H1 (cell line): ENCODE data around the gene SPTBN1. TPM values are rescaled to one million over a fixed set of nuclear protein-coding genes. Genes with fewer than 3 reads are reported as not detected.

ENCODE experiments used
- CTCF ChIA-PET: fragments of 300-600 bp; sonication (Branson Sonifier 250); formaldehyde crosslinking; loops from one replicate; lab custom pipeline; 2021; ENCODE audit not compliant: partially characterized antibody; lab: Charles Lee
- POLR2A ChIA-PET: fragments of 300-600 bp; sonication (Branson Sonifier 250); formaldehyde crosslinking; loops from one replicate; lab custom pipeline; 2021; ENCODE audit warnings: inconsistent platforms; ENCODE audit not compliant: partially characterized antibody; lab: Charles Lee
- DNase-seq, 2 experiments: peaks; one replicate each; pipeline versions ENCODE4 v3.0.0 to v3.0.0-alpha.2; 2010 to 2022; ENCODE audit warnings: low spot score in 2 of 2, low read depth in 1 of 2, mixed read lengths in 1 of 2
- FAIRE-seq: peaks from 2 replicates; lab custom pipeline; 2011; peaks lifted over from hg19 to GRCh38; lab: Jason Lieb, UNC
- H2AFZ ChIP-seq: 2 replicates; pipeline ENCODE4 v1.8.1; 2012; ENCODE audit warnings: low read length, inconsistent platforms
- H2AK5ac ChIP-seq: 2 replicates; pipeline ENCODE4 v1.6.1; 2013; ENCODE audit warnings: low read depth, low read length
- H2BK120ac ChIP-seq: replicated peaks from 2 replicates; pipeline ENCODE3; 2013; ENCODE audit warnings: low read depth, low read length, inconsistent platforms
- H2BK12ac ChIP-seq: 2 replicates; pipeline ENCODE4 v1.6.1; 2013; ENCODE audit warnings: low read depth, low read length
- H2BK15ac ChIP-seq: 2 replicates; pipeline ENCODE4 v1.6.1; 2013; ENCODE audit warnings: low read length
- H2BK20ac ChIP-seq: 2 replicates; pipeline ENCODE4 v1.6.1; 2013; ENCODE audit warnings: low read length
- H2BK5ac ChIP-seq: 2 replicates; pipeline ENCODE4 v1.6.1; 2013; ENCODE audit warnings: low read depth, low read length
- H3K14ac ChIP-seq: 2 replicates; pipeline ENCODE4 v1.6.1; 2013; ENCODE audit warnings: inconsistent platforms; ENCODE audit not compliant: insufficient read length
- H3K18ac ChIP-seq: 2 replicates; pipeline ENCODE4 v1.6.1; 2013; ENCODE audit warnings: low read length; ENCODE audit errors: extremely low read depth
- H3K23ac ChIP-seq: 2 replicates; pipeline ENCODE4 v1.6.1; 2013; ENCODE audit warnings: inconsistent platforms; ENCODE audit not compliant: insufficient read length
- H3K23me2 ChIP-seq: 2 replicates; pipeline ENCODE4 v1.6.1; 2013; ENCODE audit warnings: low read depth, low read length
- H3K27ac ChIP-seq: 2 replicates; pipeline ENCODE4 v1.6.1; 2011; ENCODE audit warnings: low read depth, low read length, inconsistent platforms
- H3K27me3 ChIP-seq, 4 experiments: replicated peaks in 1 of 4; 1 replicate in 1 of 4; 2 replicates in 3 of 4; pipeline versions ENCODE4 v1.6.1 to v1.8.1; 2011 to 2013; ENCODE audit warnings: low read length in 3 of 4, mild to moderate bottlenecking in 3 of 4, inconsistent platforms in 2 of 4, mixed read lengths in 2 of 4, moderate library complexity in 1 of 4; ENCODE audit not compliant: control insufficient read depth in 3 of 4, insufficient read depth in 3 of 4; ENCODE audit errors: extremely low read depth in 1 of 4
- H3K36me3 ChIP-seq, 4 experiments: 2 replicates each; pipeline versions ENCODE4 v1.6.1 to v1.8.1; 2011 to 2013; ENCODE audit warnings: mild to moderate bottlenecking in 4 of 4, low read length in 3 of 4, moderate library complexity in 2 of 4, control low read depth in 1 of 4, inconsistent platforms in 1 of 4; ENCODE audit not compliant: insufficient read depth in 4 of 4, control insufficient read depth in 2 of 4
- H3K4ac ChIP-seq: replicated peaks from 2 replicates; pipeline ENCODE3; 2013; ENCODE audit warnings: low read length, low read depth, mixed read lengths, inconsistent platforms; ENCODE audit not compliant: insufficient read length
- H3K4me1 ChIP-seq, 4 experiments: replicated peaks in 1 of 4; 1 replicate in 1 of 4; 2 replicates in 3 of 4; pipeline versions ENCODE4 v1.6.1 to v1.8.1; 2011 to 2013; ENCODE audit warnings: low read length in 3 of 4, inconsistent platforms in 2 of 4, mixed read lengths in 1 of 4; ENCODE audit not compliant: insufficient read depth in 4 of 4, control insufficient read depth in 3 of 4
- H3K4me2 ChIP-seq, 2 experiments: 2 replicates each; pipeline versions ENCODE4 v1.6.1 to v1.8.1; 2011 to 2013; ENCODE audit warnings: low read depth in 2 of 2, low read length in 2 of 2, control low read depth in 1 of 2, inconsistent platforms in 1 of 2, mild to moderate bottlenecking in 1 of 2; ENCODE audit not compliant: insufficient read depth in 1 of 2
- H3K4me3 ChIP-seq, 4 experiments: fragments of 200-600, 300-600 bp in 1 of 4; sonication (generic), shearing (Covaris generic), sonication (Bioruptor Twin) in 1 of 4; 2 replicates each; pipeline versions ENCODE4 v1.5.1 to v1.8.1; 2011 to 2016; ENCODE audit warnings: low read length in 4 of 4, low read depth in 3 of 4, control low read depth in 2 of 4, inconsistent platforms in 2 of 4, mild to moderate bottlenecking in 2 of 4, mixed read lengths in 1 of 4, moderate library complexity in 1 of 4; ENCODE audit not compliant: insufficient read depth in 2 of 4; ENCODE audit errors: extremely low read depth in 1 of 4
- H3K56ac ChIP-seq: replicated peaks from 2 replicates; pipeline ENCODE3; 2013; ENCODE audit warnings: low read depth, mild to moderate bottlenecking, mixed read lengths, low read length, inconsistent platforms; ENCODE audit not compliant: insufficient read length
- H3K79me1 ChIP-seq: 2 replicates; pipeline ENCODE4 v1.6.1; 2013; ENCODE audit warnings: low read depth, low read length, control low read depth
- H3K79me2 ChIP-seq, 2 experiments: 2 replicates each; pipeline versions ENCODE4 v1.6.1 to v1.8.1; 2012 to 2013; ENCODE audit warnings: low read length in 2 of 2, mild to moderate bottlenecking in 2 of 2, inconsistent platforms in 1 of 2; ENCODE audit not compliant: insufficient read depth in 2 of 2, control insufficient read depth in 1 of 2
- H3K9ac ChIP-seq, 4 experiments: replicated peaks in 1 of 4; 1 replicate in 1 of 4; 2 replicates in 3 of 4; pipeline versions ENCODE4 v1.6.1 to v1.8.1; 2011 to 2013; ENCODE audit warnings: low read depth in 3 of 4, low read length in 3 of 4, control low read depth in 2 of 4, mild to moderate bottlenecking in 2 of 4, moderate library complexity in 2 of 4, inconsistent platforms in 1 of 4; ENCODE audit errors: extremely low read depth in 1 of 4
- H3K9me3 ChIP-seq, 2 experiments: 2 replicates each; pipeline versions ENCODE4 v1.6.1 to v1.8.1; 2012 to 2013; ENCODE audit warnings: mild to moderate bottlenecking in 2 of 2, moderate library complexity in 2 of 2, control low read depth in 1 of 2, inconsistent platforms in 1 of 2, low read depth in 1 of 2, low read length in 1 of 2, mixed read lengths in 1 of 2; ENCODE audit not compliant: insufficient read depth in 2 of 2
- H4K20me1 ChIP-seq, 2 experiments: replicated peaks in 1 of 2; 2 replicates each; pipeline versions ENCODE3 to v1.8.1; 2011 to 2013; ENCODE audit warnings: inconsistent platforms in 2 of 2, low read length in 2 of 2, mild to moderate bottlenecking in 1 of 2; ENCODE audit not compliant: insufficient read depth in 2 of 2, control insufficient read depth in 1 of 2
- H4K5ac ChIP-seq: 2 replicates; pipeline ENCODE4 v1.6.1; 2013; ENCODE audit warnings: low read length, low read depth, mixed read lengths, inconsistent platforms; ENCODE audit not compliant: insufficient read length
- H4K8ac ChIP-seq: 2 replicates; pipeline ENCODE4 v1.8.0; 2013; ENCODE audit warnings: mild to moderate bottlenecking, moderate library complexity, low read length, inconsistent platforms; ENCODE audit not compliant: insufficient read depth; ENCODE audit errors: extremely low read depth
- H4K91ac ChIP-seq: replicated peaks from 2 replicates; pipeline ENCODE3; 2013; ENCODE audit warnings: low read length, mixed read lengths, inconsistent platforms; ENCODE audit not compliant: insufficient read length
- GABPA ChIP-seq: IDR thresholded peaks from 2 replicates; pipeline ENCODE4 v1.6.1; 2011; ENCODE audit warnings: mild to moderate bottlenecking, low read length, moderate library complexity, borderline replicate concordance; ENCODE audit not compliant: insufficient read depth
- POLR2A ChIP-seq, 2 experiments: IDR thresholded peaks; 1 replicate in 1 of 2; 2 replicates in 1 of 2; pipeline ENCODE4 v1.6.1; 2011; ENCODE audit warnings: low read depth in 2 of 2, low read length in 2 of 2, mild to moderate bottlenecking in 2 of 2; ENCODE audit errors: control extremely low read depth in 1 of 2
- WGBS, 2 experiments: shearing (Covaris generic) in 1 of 2; methylation state at CpG; one replicate each; pipeline versions ENCODE4 v1.1.6 to v1.1.7; 2013 to 2015; ENCODE audit warnings: low lambda C conversion rate in 2 of 2, mixed read lengths in 2 of 2, inconsistent platforms in 1 of 2, low coverage in 1 of 2, missing lambda C conversion rate in 1 of 2; ENCODE audit not compliant: insufficient replicate concordance in 2 of 2, insufficient coverage in 1 of 2, insufficient read length in 1 of 2; ENCODE audit errors: extremely low coverage in 1 of 2, missing lambda C conversion rate in 1 of 2; 5-methylcytosine and 5-hydroxymethylcytosine counted together
- polyA plus RNA-seq, 7 experiments: library from polyadenylated mRNA; depleted of rRNA in 3 of 7; stranded (reverse) in 5 of 7; unstranded in 2 of 7; fragments of >200 nt in 5 of 7; fragments of 200-250 nt in 2 of 7; gene quantifications; 1 replicate in 5 of 7; 2 replicates in 1 of 7; 4 replicates in 1 of 7; pipeline versions ENCODE4 v1.2.1 to v1.2.3, GENCODE V29; 2011 to 2013; ENCODE audit warnings: missing spikeins in 2 of 7, mixed read lengths in 2 of 7
- total RNA-seq: library from RNA; stranded (reverse); fragmentation: NEBNext Ultra II Directional; extraction: Animal tissue kit (Norgen Biotek cat#: 25700); gene quantifications from 2 replicates; pipeline ENCODE4 v1.2.1, GENCODE V29; 2021

SPTBN1 gene
- total and polyA plus RNA-seq, 2 of the 8 experiments (the other 6 are each of a cell fraction or from before 2014, with no cell fraction given): 31.8 to 180 TPM

- peaks cover 25 to 81% (median 62%) of the 10 kb centered on the region in 4 experiments for H3K36me3 ChIP-seq
- POLR2A ChIA-PET: interaction anchor here (1.3 kb wide), 2 partner anchors 13 to 106 kb away, joined by 4 read pairs; no protein-coding TSS in a partner anchor
- FAIRE-seq: no peak
These were observed 208.2 kb downstream of the SPTBN1 start for GRCh38 chr2:54664238-54664786.

More at GRCh38 chr2:54664238-54664786, 208.2 kb downstream of the SPTBN1 start:
- Histone ChIP-seq H3K23me2 (no peaks in the 10 kb centered on the region), H2AK5ac (no peak overlapping the region), H2BK12ac (no peak overlapping the region), H3K4me1 (peaks cover 0 to 3% (median 0%) of the 10 kb centered on the region in 4 experiments; a peak in 3 of 7 replicates), H2AFZ (no peak overlapping the region), H3K79me1 (no peaks in the 10 kb centered on the region), H3K9me3 (no peaks in the 10 kb centered on the region), H3K56ac (no peak overlapping the region), H4K8ac (no peak overlapping the region), H3K9ac (no peak overlapping the region), H3K4ac (no peak overlapping the region), H2BK20ac (no peak overlapping the region), H2BK5ac (no peak overlapping the region), H3K27me3 (no peaks in the 10 kb centered on the region), H3K18ac (no peak overlapping the region), H3K4me3 (no peak overlapping the region), H3K14ac (no peak overlapping the region), H4K91ac (no peak overlapping the region), H4K20me1 (peaks cover 2 to 4% of the 10 kb centered on the region in 2 experiments), H3K27ac (no peak overlapping the region), H3K23ac (no peak overlapping the region), H3K4me2 (no peak overlapping the region), H2BK120ac (no peak overlapping the region), H3K79me2 (no peaks in the 10 kb centered on the region), H2BK15ac (no peak overlapping the region), H4K5ac (no peak overlapping the region)
- CTCF ChIA-PET: interaction anchor here (0.5 to 9.5 kb wide), 23 partner anchors 8 to 571 kb away, joined by 3 to 179 read pairs (median 7); no protein-coding TSS in a partner anchor
- 90% methylated on average over 18 of the region's 18 CpGs; no CpG with 5 or more reads in 1 of the 2 experiments for WGBS, 2 experiments
- no peak for DNase-seq
- TF ChIP-seq POLR2A (IDR thresholded peaks at IDR 0.05; ENCODE audit: control extremely low read depth in 1 of 2, low read depth in 2 of 2, low read length in 2 of 2) (0 out of 3 replicates have a peak, but pooled peaks of 1 of the 2 experiments have one; percentile 5), GABPA (no peak)
